B cell (primary cell): ENCODE measurements around the gene APOL3.

Experiments used
- CTCF ChIP-seq: fragments of 200-600 bp; IDR thresholded peaks from one replicate; pipeline ENCODE4 v1.8.0; 2022; ENCODE audit warnings: antibody characterized with exemption, mild to moderate bottlenecking
- EZH2 ChIP-seq: IDR thresholded peaks from 2 replicates; pipeline ENCODE4 v1.6.1; 2012; ENCODE audit warnings: borderline replicate concordance, low read depth, mild to moderate bottlenecking, moderate library complexity, low read length; ENCODE audit not compliant: insufficient read depth, poor library complexity, severe bottlenecking

- no peak for TF ChIP-seq CTCF
- TF ChIP-seq EZH2: no peak
Observed at GRCh38 chr22:36199001-36199551, 38.5 kb upstream of the APOL3 start.
